ENCODE results near the gene CENPX. TPM values are rescaled to one million over a fixed set of nuclear protein-coding genes. Genes with fewer than 3 reads are reported as not detected.
"Not testable (repeated sequence)": the region's sequence is repeated elsewhere in the genome, so short reads cannot be mapped to it uniquely, and the experiment has no call there.

The CENPX gene
- total RNA-seq, 4 donors from 2014 or later: 85.4 to 131 (median 104) TPM

- in situ Hi-C loops (cut with MboI; ENCODE audit: low pct_ligation_motif_present in 1 of 4, low pct_unique_long_range_greater_than_20kb in 1 of 4, low sequenced_read_pairs in 3 of 4): loop anchor here in 2 of 4 donors (25.0 kb wide), 1 partner anchor 121 kb away; no protein-coding TSS in a partner anchor
- TF ChIP-seq POLR2A (IDR thresholded peaks at IDR 0.05) (no peak), POLR2AphosphoS5 (IDR thresholded peaks at IDR 0.05) (no peak)
- DNase-seq: no peak
- Histone ChIP-seq H3K36me3 (no peaks in the 10 kb centered on the region), H3K27ac (no peak overlapping the region), H3K4me3 (no peak overlapping the region), H3K9me3 (no peaks in the 10 kb centered on the region), H3K4me1 (peaks cover 6 to 13% (median 11%) of the 10 kb centered on the region in 4 donors), H3K27me3 (no peaks in the 10 kb centered on the region)
- intact Hi-C loops (cut with DNase I; ENCODE audit: low total_unique reads): no loop called here
- 82 to 85% methylated on average over 15 to 17 of the region's 17 CpGs for WGBS, 2 donors (ENCODE audit: low coverage in 1 of 2)
These were observed 18.6 kb upstream of the CENPX start for GRCh38 chr17:82041144-82041814.

DNA sequence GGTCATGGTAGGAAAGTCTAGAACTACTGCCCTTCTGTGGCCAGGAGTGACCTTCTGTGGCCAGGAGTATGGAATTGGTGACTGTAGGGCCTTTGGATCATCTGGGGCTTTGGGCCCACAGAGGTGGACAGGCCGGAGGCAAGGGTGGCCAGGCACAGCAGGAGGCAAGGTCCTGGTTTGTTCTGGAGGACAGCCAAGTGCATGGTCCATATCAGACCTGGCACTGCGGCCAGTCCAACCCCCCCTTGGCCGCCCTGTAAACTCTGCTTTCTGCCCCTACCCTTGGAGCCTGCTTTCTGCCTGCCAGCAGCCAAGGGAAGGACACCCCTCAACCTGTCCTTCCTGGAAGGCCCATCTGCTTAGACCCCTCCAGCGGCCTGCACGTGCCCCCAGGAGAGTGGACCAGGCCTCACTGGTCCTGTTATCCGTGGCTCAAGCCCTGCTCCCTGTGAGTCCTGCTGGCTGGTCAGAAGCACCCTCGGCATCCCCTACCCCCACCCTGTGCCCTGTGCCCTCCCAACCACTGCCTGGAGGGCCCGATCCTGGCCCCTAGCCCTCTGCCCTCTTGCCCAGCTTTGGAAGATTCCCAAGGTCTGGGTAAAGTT, 17.1 kb upstream of the CENPX start:
- H3K27me3 ChIP-seq: no peaks in the 10 kb centered on the region
- no peak for DNase-seq
- peaks cover 8 to 17% (median 13%) of the 10 kb centered on the region in 4 donors for H3K4me1 ChIP-seq
- TF ChIP-seq POLR2A (IDR thresholded peaks at IDR 0.05): no peak
- TF ChIP-seq, protein P1, sequence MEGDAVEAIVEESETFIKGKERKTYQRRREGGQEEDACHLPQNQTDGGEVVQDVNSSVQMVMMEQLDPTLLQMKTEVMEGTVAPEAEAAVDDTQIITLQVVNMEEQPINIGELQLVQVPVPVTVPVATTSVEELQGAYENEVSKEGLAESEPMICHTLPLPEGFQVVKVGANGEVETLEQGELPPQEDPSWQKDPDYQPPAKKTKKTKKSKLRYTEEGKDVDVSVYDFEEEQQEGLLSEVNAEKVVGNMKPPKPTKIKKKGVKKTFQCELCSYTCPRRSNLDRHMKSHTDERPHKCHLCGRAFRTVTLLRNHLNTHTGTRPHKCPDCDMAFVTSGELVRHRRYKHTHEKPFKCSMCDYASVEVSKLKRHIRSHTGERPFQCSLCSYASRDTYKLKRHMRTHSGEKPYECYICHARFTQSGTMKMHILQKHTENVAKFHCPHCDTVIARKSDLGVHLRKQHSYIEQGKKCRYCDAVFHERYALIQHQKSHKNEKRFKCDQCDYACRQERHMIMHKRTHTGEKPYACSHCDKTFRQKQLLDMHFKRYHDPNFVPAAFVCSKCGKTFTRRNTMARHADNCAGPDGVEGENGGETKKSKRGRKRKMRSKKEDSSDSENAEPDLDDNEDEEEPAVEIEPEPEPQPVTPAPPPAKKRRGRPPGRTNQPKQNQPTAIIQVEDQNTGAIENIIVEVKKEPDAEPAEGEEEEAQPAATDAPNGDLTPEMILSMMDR (IDR thresholded peaks at IDR 0.05): no peak
- TF ChIP-seq EP300 (IDR thresholded peaks at IDR 0.05; ENCODE audit: low read depth): no peak
- TF ChIP-seq POLR2AphosphoS5 (IDR thresholded peaks at IDR 0.05): no peak
- no peaks in the 10 kb centered on the region for H3K9me3 ChIP-seq
- in situ Hi-C loops (cut with MboI; ENCODE audit: low pct_ligation_motif_present in 1 of 4, low pct_unique_long_range_greater_than_20kb in 1 of 4, low sequenced_read_pairs in 3 of 4) (loop anchor here in 3 of 4 donors (10.0 to 25.0 kb wide), 2 partner anchors 115 to 123 kb away; no protein-coding TSS in a partner anchor), intact Hi-C loops (cut with DNase I; ENCODE audit: low total_unique reads) (no loop called here)
- H3K36me3 ChIP-seq: no peaks in the 10 kb centered on the region
- H3K27ac ChIP-seq: no peak overlapping the region
- no peak overlapping the region for H3K4me3 ChIP-seq
- WGBS, 2 donors (ENCODE audit: low coverage in 1 of 2): 90% methylated on average over 2 to 8 of the region's 8 CpGs

GRCh38 chr17:82038796-82039409, 16.2 kb upstream of the CENPX start:
- WGBS, 2 donors (ENCODE audit: low coverage in 1 of 2): 67 to 80% methylated on average over 8 to 16 of the region's 16 CpGs
- intact Hi-C loops (cut with DNase I; ENCODE audit: low total_unique reads); H3K9me3 ChIP-seq; H3K27me3 ChIP-seq; DNase-seq; H3K36me3 ChIP-seq; H3K27ac ChIP-seq; H3K4me3 ChIP-seq: not testable (repeated sequence)
- in situ Hi-C loops (cut with MboI; ENCODE audit: low pct_ligation_motif_present in 1 of 4, low pct_unique_long_range_greater_than_20kb in 1 of 4, low sequenced_read_pairs in 3 of 4): loop anchor here in 3 of 4 donors (10.0 to 25.0 kb wide), 2 partner anchors 116 to 123 kb away; no protein-coding TSS in a partner anchor
- peaks cover 8 to 17% (median 13%) of the 10 kb centered on the region in 4 donors for H3K4me1 ChIP-seq

DNA sequence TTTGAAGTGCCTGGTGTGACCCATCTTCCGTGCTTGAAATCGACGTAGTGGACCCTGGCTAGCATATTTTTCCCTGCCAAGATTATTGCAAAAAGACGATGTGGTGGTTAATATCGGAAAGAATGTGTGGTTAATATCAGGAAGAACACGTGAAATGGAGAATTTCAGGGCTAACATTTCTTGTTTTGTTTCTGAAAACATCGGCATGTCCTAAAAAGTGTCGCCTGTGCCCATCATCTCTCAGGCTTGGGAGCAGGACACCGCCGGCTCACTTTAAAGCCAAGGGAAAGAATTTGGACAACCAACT, 15.2 kb upstream of the CENPX start:
- 4 to 13% methylated on average over 3 to 10 of the region's 10 CpGs for WGBS, 2 donors (ENCODE audit: low coverage in 1 of 2)
- Histone ChIP-seq H3K4me1 (peaks cover 8 to 17% (median 13%) of the 10 kb centered on the region in 4 donors), H3K9me3 (no peaks in the 10 kb centered on the region), H3K4me3 (peak overlapping the region in 3 of 4 donors; percentile 8 to 71 (median 60)), H3K27me3 (no peaks in the 10 kb centered on the region), H3K27ac (peak overlapping the region; percentile 90 to 99 (median 96)), H3K36me3 (no peaks in the 10 kb centered on the region)
- no peak for DNase-seq
- intact Hi-C loops (cut with DNase I; ENCODE audit: low total_unique reads) (no loop called here), in situ Hi-C loops (cut with MboI; ENCODE audit: low pct_ligation_motif_present in 1 of 4, low pct_unique_long_range_greater_than_20kb in 1 of 4, low sequenced_read_pairs in 3 of 4) (loop anchor here in 3 of 4 donors (10.0 to 25.0 kb wide), 2 partner anchors 117 to 124 kb away; no protein-coding TSS in a partner anchor)
- no peak for TF ChIP-seq POLR2AphosphoS5 (IDR thresholded peaks at IDR 0.05)
- TF ChIP-seq, protein P1 (IDR thresholded peaks at IDR 0.05): no peak
- no peak for TF ChIP-seq EP300 (IDR thresholded peaks at IDR 0.05; ENCODE audit: low read depth)
- no peak for TF ChIP-seq POLR2A (IDR thresholded peaks at IDR 0.05)

Data from transverse colon (tissue), 4 donors.